ENCODE measurements around the gene AKR1C2. TPM values are rescaled to one million over a fixed set of nuclear protein-coding genes. Genes with fewer than 3 reads are reported as not detected.

Gene AKR1C2
- total and polyA plus RNA-seq, 10 of the 15 experiments (the other 5 are each of a cell fraction or from before 2014, with no cell fraction given) = 0.31 to 0.44 (median 0.36) TPM; not detected in 7

DNA sequence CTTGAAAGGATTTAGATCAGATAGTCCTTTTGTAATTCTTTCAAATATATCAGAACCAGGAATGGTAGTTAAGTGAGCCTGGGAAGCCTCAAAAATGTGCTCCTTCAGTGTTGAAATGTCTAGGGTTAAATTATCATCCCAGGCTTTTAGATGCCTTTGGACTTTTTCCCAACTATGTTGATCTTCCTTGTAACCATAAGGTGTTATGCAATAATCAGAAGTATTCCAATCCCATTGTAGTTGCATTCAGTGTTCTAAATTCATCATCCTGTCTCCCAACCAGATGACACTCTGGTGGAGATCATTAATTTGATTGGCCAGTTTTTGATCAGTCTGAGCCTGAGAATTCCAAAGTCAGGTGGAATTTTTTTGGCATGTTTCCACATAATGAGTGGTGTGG lies 35.1 kb upstream of the AKR1C2 start:
- TF ChIP-seq RAD51 (IDR thresholded peaks at IDR 0.05) = no peak
- no peak for TF ChIP-seq TBL1XR1 (IDR thresholded peaks at IDR 0.05; ENCODE audit: low read depth, low read length)
- no peak for TF ChIP-seq YY1 (IDR thresholded peaks at IDR 0.05; ENCODE audit: low read depth, low read length)
- TF ChIP-seq SIN3A (IDR thresholded peaks at IDR 0.05; ENCODE audit: low read depth, low read length) = no peak
- TF ChIP-seq, protein P1, sequence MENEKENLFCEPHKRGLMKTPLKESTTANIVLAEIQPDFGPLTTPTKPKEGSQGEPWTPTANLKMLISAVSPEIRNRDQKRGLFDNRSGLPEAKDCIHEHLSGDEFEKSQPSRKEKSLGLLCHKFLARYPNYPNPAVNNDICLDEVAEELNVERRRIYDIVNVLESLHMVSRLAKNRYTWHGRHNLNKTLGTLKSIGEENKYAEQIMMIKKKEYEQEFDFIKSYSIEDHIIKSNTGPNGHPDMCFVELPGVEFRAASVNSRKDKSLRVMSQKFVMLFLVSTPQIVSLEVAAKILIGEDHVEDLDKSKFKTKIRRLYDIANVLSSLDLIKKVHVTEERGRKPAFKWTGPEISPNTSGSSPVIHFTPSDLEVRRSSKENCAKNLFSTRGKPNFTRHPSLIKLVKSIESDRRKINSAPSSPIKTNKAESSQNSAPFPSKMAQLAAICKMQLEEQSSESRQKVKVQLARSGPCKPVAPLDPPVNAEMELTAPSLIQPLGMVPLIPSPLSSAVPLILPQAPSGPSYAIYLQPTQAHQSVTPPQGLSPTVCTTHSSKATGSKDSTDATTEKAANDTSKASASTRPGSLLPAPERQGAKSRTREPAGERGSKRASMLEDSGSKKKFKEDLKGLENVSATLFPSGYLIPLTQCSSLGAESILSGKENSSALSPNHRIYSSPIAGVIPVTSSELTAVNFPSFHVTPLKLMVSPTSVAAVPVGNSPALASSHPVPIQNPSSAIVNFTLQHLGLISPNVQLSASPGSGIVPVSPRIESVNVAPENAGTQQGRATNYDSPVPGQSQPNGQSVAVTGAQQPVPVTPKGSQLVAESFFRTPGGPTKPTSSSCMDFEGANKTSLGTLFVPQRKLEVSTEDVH (IDR thresholded peaks at IDR 0.05; ENCODE audit: low read depth, partially characterized antibody) = no peak
- TF ChIP-seq FOXK2 (IDR thresholded peaks at IDR 0.05) = no peak
- no peak for TF ChIP-seq ZNF622 (IDR thresholded peaks at IDR 0.05)
- no peak for TF ChIP-seq NBN (IDR thresholded peaks at IDR 0.05)
- TF ChIP-seq SREBF1 (IDR thresholded peaks at IDR 0.05; ENCODE audit: low read length) = no peak
- TF ChIP-seq, protein P2, sequence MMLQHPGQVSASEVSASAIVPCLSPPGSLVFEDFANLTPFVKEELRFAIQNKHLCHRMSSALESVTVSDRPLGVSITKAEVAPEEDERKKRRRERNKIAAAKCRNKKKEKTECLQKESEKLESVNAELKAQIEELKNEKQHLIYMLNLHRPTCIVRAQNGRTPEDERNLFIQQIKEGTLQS (IDR thresholded peaks at IDR 0.05; ENCODE audit: borderline replicate concordance, extremely low read depth, low read depth, low read length) = no peak
- no peak for TF ChIP-seq SMARCA5 (IDR thresholded peaks at IDR 0.05)
- TF ChIP-seq RCOR1 (conservative IDR thresholded peaks at IDR 0.05; ENCODE audit: low read depth, low read length) = no peak
- TF ChIP-seq NR2C2 (IDR thresholded peaks at IDR 0.05; ENCODE audit: borderline replicate concordance, control insufficient read depth, insufficient read length, low read depth) = no peak
- TF ChIP-seq, protein P3, sequence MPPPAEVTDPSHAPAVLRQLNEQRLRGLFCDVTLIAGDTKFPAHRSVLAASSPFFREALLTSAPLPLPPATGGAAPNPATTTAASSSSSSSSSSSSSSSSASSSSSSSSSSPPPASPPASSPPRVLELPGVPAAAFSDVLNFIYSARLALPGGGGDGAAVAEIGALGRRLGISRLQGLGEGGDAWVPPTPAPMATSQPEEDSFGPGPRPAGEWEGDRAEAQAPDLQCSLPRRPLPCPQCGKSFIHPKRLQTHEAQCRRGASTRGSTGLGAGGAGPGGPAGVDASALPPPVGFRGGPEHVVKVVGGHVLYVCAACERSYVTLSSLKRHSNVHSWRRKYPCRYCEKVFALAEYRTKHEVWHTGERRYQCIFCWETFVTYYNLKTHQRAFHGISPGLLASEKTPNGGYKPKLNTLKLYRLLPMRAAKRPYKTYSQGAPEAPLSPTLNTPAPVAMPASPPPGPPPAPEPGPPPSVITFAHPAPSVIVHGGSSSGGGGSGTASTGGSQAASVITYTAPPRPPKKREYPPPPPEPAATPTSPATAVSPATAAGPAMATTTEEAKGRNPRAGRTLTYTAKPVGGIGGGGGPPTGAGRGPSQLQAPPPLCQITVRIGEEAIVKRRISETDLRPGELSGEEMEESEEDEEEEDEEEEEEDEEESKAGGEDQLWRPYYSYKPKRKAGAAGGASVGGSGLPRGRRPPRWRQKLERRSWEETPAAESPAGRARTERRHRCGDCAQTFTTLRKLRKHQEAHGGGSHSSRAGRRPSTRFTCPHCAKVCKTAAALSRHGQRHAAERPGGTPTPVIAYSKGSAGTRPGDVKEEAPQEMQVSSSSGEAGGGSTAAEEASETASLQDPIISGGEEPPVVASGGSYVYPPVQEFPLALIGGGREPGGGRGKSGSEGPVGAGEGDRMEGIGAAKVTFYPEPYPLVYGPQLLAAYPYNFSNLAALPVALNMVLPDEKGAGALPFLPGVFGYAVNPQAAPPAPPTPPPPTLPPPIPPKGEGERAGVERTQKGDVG (CRISPR knock-in tag; IDR thresholded peaks at IDR 0.05) = no peak
- no peak for TF ChIP-seq CHD2 (IDR thresholded peaks at IDR 0.05; ENCODE audit: borderline replicate concordance, low read depth, low read length)
- FAIRE-seq = no peak
- intact Hi-C loops (cut with micrococcal nuclease; ENCODE audit: unreplicated experiment) = no loop called here

More for the DNA sequence above, 35.1 kb upstream of the AKR1C2 start:
- H3K36me3 ChIP-seq (ENCODE audit: control insufficient read depth in 2 of 2, insufficient read depth in 2 of 2, low read length in 1 of 2) = no peaks in the 10 kb centered on the region
- ATAC-seq (no peak), DNase-seq (ENCODE audit: low read depth, low spot score) (no peak)
- ChIA-PET POLR2A (no interaction called here), RAD21 (ENCODE audit: unreplicated experiment) (no interaction called here), CTCF (no interaction called here), SMC1A (ENCODE audit: uncharacterized antibody, unreplicated experiment) (no interaction called here)
- no TSS peak for BruUV-seq (replicated peaks)
- no peak overlapping the region for H3K4me3 ChIP-seq
- H3K9me3 ChIP-seq (replicated peaks; ENCODE audit: control insufficient read depth, insufficient read depth, low read length) = no peaks in the 10 kb centered on the region; the same call in 1 of the 3 replicates
- no peak overlapping the region for H3K9ac ChIP-seq (ENCODE audit: control insufficient read depth, insufficient read depth, low read length)
- H3K27me3 ChIP-seq (replicated peaks in 1 of 2; ENCODE audit: control insufficient read depth in 2 of 2, insufficient read depth in 2 of 2, low read length in 1 of 2) = no peaks in the 10 kb centered on the region
- H3K4me2 ChIP-seq (ENCODE audit: control insufficient read depth, insufficient read depth) = no peak overlapping the region
- no peaks in the 10 kb centered on the region for H3K4me1 ChIP-seq (ENCODE audit: control insufficient read depth, insufficient read depth, low read length)
- H4K20me1 ChIP-seq (ENCODE audit: control insufficient read depth, insufficient read depth) = no peaks in the 10 kb centered on the region
- no peak overlapping the region for H3K27ac ChIP-seq (ENCODE audit: control insufficient read depth, insufficient read depth)
- no peaks in the 10 kb centered on the region for H3K79me2 ChIP-seq (ENCODE audit: control insufficient read depth, insufficient read depth, low read length)
- H2AFZ ChIP-seq (ENCODE audit: control insufficient read depth, low read depth, low read length) = no peak overlapping the region
- in situ Hi-C loops (cut with MboI) = no loop called here

Measured in GM12878 (cell line).